HepG2 (cell line): ENCODE results near the gene U2AF1L4. TPM values are rescaled to one million over a fixed set of nuclear protein-coding genes. Genes with fewer than 3 reads are reported as not detected.

ENCODE experiments used
- CC2D1A ChIP-seq: sonication (generic); formaldehyde crosslinking; IDR thresholded peaks from 2 replicates; pipeline ENCODE4 v1.8.1; 2023; ENCODE audit warnings: mild to moderate bottlenecking, missing genetic modification reagents
- HNF4G ChIP-seq, 2 experiments: sonication (generic) in 1 of 2; formaldehyde crosslinking in 1 of 2; IDR thresholded peaks; 2 replicates each; pipeline versions ENCODE4 v1.4.0 to v1.6.1; 2011 to 2020; ENCODE audit warnings: borderline replicate concordance in 2 of 2, low read depth in 2 of 2, mild to moderate bottlenecking in 2 of 2, low read length in 1 of 2, missing genetic modification reagents in 1 of 2, moderate library complexity in 1 of 2
- HNRNPL ChIP-seq: fragments of 200-400 bp; formaldehyde crosslinking; IDR thresholded peaks from 2 replicates; pipeline ENCODE4 v1.6.1; 2017; ENCODE audit warnings: mild to moderate bottlenecking, low read depth, low read length
- MED13 ChIP-seq: sonication (generic); formaldehyde crosslinking; IDR thresholded peaks from 2 replicates; pipeline ENCODE4 v1.5.0; 2020; ENCODE audit warnings: missing genetic modification reagents
- SP5 ChIP-seq: IDR thresholded peaks from 2 replicates; pipeline ENCODE4 v1.6.1; 2016; ENCODE audit warnings: low read depth, borderline replicate concordance
- TAF15 ChIP-seq: fragments of 200-400 bp; formaldehyde crosslinking; IDR thresholded peaks from one replicate; pipeline ENCODE4 v1.6.1; 2018; ENCODE audit warnings: mild to moderate bottlenecking, low read depth, low read length; ENCODE audit not compliant: poor library complexity, severe bottlenecking
- TEAD2 ChIP-seq: sonication (generic); formaldehyde crosslinking; IDR thresholded peaks from 2 replicates; pipeline ENCODE4 v1.9.0; 2021; ENCODE audit warnings: missing genetic modification reagents
- ZFP62 ChIP-seq: sonication (generic); formaldehyde crosslinking; IDR thresholded peaks from 2 replicates; pipeline ENCODE4 v1.4.0; 2020; ENCODE audit warnings: missing genetic modification reagents
- ZNF530 ChIP-seq: sonication (generic); formaldehyde crosslinking; IDR thresholded peaks from 2 replicates; pipeline ENCODE4 v1.5.0; 2020; ENCODE audit warnings: low read depth, mild to moderate bottlenecking, missing genetic modification reagents
- ZNF709 ChIP-seq: sonication (generic); formaldehyde crosslinking; IDR thresholded peaks from 2 replicates; pipeline ENCODE4 v1.5.0; 2020; ENCODE audit warnings: mild to moderate bottlenecking, missing genetic modification reagents
- ZNF773 ChIP-seq: sonication (generic); formaldehyde crosslinking; IDR thresholded peaks from 2 replicates; pipeline ENCODE4 v1.4.0; 2020; ENCODE audit warnings: missing genetic modification reagents, borderline replicate concordance
- ZNF788 ChIP-seq: sonication (generic); formaldehyde crosslinking; IDR thresholded peaks from 2 replicates; pipeline ENCODE4 v1.5.0; 2020; ENCODE audit warnings: mild to moderate bottlenecking, missing genetic modification reagents, borderline replicate concordance
- polyA plus RNA-seq, 8 experiments: library from polyadenylated mRNA; depleted of rRNA in 3 of 8; stranded (reverse) in 7 of 8; unstranded in 1 of 8; fragments of >200 nt; fragmentation: Illumina TruSeq in 4 of 8; extraction: Trizol in 4 of 8; gene quantifications; 2 replicates each; pipeline versions ENCODE4 v1.2.1 to v1.2.3, GENCODE V29; 2011 to 2016; ENCODE audit warnings: low read depth in 4 of 8, missing spikeins in 1 of 8, mixed read lengths in 1 of 8; ENCODE audit not compliant: insufficient read depth in 1 of 8
- total RNA-seq, 5 experiments: library from RNA; depleted of rRNA; stranded (reverse); fragments of >200 nt; fragmentation: Illumina TruSeq; extraction: Trizol; gene quantifications; 2 replicates each; pipeline ENCODE4 v1.2.3, GENCODE V29; 2016; ENCODE audit warnings: low read depth in 1 of 5
- TF ChIP-seq, protein P1 (sequence below): sonication (generic); formaldehyde crosslinking; IDR thresholded peaks from 2 replicates; pipeline ENCODE4 v1.4.0; 2020; ENCODE audit warnings: missing genetic modification reagents, mild to moderate bottlenecking, borderline replicate concordance
- TF ChIP-seq, protein P2 (sequence below): sonication (generic); formaldehyde crosslinking; conservative IDR thresholded peaks from 2 replicates; pipeline ENCODE4 v1.4.0; 2020; ENCODE audit warnings: missing genetic modification reagents
- TF ChIP-seq, protein P3 (sequence below): sonication (generic); formaldehyde crosslinking; IDR thresholded peaks from 2 replicates; pipeline ENCODE4 v1.5.0; 2020; ENCODE audit warnings: mild to moderate bottlenecking, missing genetic modification reagents
- TF ChIP-seq, protein P4 (sequence below): sonication (generic); formaldehyde crosslinking; IDR thresholded peaks from 2 replicates; pipeline ENCODE4 v1.4.0; 2020; ENCODE audit warnings: missing genetic modification reagents
- TF ChIP-seq, protein P5 (sequence below): sonication (generic); formaldehyde crosslinking; IDR thresholded peaks from 2 replicates; pipeline ENCODE4 v1.4.0; 2020; ENCODE audit warnings: missing genetic modification reagents

U2AF1L4 gene
- total and polyA plus RNA-seq, 2 of the 13 experiments (the other 11 are each of a cell fraction or from before 2014, with no cell fraction given), result 7.9 to 15.4 TPM

DNA sequence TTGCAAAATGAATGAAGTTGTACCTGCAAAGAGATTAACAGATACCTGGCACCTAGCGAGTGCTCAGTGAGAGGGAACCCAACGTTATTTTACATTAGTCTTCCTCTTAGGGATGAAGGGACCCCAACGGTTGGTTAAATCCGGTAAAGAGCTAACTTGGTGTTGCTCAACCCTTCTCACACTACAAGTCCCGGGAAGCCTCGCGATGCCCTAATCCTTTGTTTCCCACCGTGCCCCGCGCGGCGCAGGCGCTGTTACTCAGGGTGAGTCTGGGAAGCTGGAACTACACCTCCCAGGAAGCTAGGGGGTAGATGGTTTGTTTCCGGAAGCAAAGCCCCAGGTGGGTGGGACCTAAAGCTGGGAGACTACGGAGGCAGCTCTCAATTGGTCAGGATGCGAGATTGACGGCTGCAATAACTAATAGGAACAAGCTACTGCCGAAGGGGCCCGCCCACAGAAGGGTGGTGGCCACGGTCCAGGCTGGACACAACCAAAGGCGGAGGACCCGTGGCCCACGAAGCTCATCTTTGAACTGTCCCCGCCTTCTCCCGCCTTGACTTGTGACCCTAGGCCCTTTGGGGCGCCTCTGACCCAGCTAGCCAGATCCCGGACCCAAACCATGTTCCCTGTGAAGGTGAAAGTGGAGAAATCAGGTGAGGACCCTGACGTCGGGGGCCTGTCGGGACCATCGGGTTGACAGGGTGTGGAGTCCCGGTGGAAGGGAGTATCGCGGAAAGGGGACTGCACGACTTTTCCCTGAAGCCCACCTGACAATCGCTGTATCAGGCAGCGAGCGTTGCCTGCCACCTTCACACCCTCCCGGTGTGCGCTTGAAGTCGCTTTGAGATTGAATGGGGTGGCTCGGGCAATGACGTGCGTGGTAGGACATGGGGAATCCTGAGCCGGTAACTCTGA lies 3.1 kb upstream of the U2AF1L4 start, which contains the start of gene LIN37 (continued):
- TF ChIP-seq HNF4G (IDR thresholded peaks at IDR 0.05; ENCODE audit: borderline replicate concordance, low read depth, low read length) (peak; percentile 63; the same call in 1 of the 2 replicates), HNF4G (CRISPR knock-in tag; IDR thresholded peaks at IDR 0.05; ENCODE audit: borderline replicate concordance, low read depth) (no peak), ZNF530 (CRISPR knock-in tag) (no peak), TEAD2 (CRISPR knock-in tag) (no peak), ZNF709 (no peak), ZNF788 (peak; percentile 61; the same call in 1 of the 2 replicates), ZNF773 (CRISPR knock-in tag) (no peak), MED13 (0 out of 2 replicates have a peak, but pooled peaks have one; percentile 42), ZFP62 (CRISPR knock-in tag) (no peak), SP5 (CRISPR knock-in tag) (peak; percentile 80), CC2D1A (CRISPR knock-in tag) (no peak), TAF15 (no peak), HNRNPL (no peak)
- TF ChIP-seq, protein P1, sequence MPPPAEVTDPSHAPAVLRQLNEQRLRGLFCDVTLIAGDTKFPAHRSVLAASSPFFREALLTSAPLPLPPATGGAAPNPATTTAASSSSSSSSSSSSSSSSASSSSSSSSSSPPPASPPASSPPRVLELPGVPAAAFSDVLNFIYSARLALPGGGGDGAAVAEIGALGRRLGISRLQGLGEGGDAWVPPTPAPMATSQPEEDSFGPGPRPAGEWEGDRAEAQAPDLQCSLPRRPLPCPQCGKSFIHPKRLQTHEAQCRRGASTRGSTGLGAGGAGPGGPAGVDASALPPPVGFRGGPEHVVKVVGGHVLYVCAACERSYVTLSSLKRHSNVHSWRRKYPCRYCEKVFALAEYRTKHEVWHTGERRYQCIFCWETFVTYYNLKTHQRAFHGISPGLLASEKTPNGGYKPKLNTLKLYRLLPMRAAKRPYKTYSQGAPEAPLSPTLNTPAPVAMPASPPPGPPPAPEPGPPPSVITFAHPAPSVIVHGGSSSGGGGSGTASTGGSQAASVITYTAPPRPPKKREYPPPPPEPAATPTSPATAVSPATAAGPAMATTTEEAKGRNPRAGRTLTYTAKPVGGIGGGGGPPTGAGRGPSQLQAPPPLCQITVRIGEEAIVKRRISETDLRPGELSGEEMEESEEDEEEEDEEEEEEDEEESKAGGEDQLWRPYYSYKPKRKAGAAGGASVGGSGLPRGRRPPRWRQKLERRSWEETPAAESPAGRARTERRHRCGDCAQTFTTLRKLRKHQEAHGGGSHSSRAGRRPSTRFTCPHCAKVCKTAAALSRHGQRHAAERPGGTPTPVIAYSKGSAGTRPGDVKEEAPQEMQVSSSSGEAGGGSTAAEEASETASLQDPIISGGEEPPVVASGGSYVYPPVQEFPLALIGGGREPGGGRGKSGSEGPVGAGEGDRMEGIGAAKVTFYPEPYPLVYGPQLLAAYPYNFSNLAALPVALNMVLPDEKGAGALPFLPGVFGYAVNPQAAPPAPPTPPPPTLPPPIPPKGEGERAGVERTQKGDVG (CRISPR knock-in tag), result 0 out of 2 replicates have a peak, but pooled peaks have one; percentile 29
- TF ChIP-seq, protein P2, sequence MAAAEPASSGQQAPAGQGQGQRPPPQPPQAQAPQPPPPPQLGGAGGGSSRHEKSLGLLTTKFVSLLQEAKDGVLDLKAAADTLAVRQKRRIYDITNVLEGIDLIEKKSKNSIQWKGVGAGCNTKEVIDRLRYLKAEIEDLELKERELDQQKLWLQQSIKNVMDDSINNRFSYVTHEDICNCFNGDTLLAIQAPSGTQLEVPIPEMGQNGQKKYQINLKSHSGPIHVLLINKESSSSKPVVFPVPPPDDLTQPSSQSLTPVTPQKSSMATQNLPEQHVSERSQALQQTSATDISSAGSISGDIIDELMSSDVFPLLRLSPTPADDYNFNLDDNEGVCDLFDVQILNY (CRISPR knock-in tag), result peak; percentile 35; the same call in 1 of the 2 replicates
- TF ChIP-seq, protein P3, sequence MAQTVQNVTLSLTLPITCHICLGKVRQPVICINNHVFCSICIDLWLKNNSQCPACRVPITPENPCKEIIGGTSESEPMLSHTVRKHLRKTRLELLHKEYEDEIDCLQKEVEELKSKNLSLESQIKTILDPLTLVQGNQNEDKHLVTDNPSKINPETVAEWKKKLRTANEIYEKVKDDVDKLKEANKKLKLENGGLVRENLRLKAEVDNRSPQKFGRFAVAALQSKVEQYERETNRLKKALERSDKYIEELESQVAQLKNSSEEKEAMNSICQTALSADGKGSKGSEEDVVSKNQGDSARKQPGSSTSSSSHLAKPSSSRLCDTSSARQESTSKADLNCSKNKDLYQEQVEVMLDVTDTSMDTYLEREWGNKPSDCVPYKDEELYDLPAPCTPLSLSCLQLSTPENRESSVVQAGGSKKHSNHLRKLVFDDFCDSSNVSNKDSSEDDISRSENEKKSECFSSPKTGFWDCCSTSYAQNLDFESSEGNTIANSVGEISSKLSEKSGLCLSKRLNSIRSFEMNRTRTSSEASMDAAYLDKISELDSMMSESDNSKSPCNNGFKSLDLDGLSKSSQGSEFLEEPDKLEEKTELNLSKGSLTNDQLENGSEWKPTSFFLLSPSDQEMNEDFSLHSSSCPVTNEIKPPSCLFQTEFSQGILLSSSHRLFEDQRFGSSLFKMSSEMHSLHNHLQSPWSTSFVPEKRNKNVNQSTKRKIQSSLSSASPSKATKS (CRISPR knock-in tag), result no peak
- TF ChIP-seq, protein P4, sequence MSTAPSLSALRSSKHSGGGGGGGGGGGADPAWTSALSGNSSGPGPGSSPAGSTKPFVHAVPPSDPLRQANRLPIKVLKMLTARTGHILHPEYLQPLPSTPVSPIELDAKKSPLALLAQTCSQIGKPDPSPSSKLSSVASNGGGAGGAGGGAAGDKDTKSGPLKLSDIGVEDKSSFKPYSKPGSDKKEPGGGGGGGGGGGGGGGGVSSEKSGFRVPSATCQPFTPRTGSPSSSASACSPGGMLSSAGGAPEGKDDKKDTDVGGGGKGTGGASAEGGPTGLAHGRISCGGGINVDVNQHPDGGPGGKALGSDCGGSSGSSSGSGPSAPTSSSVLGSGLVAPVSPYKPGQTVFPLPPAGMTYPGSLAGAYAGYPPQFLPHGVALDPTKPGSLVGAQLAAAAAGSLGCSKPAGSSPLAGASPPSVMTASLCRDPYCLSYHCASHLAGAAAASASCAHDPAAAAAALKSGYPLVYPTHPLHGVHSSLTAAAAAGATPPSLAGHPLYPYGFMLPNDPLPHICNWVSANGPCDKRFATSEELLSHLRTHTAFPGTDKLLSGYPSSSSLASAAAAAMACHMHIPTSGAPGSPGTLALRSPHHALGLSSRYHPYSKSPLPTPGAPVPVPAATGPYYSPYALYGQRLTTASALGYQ, result no peak; the same call in 1 of the 2 replicates
- TF ChIP-seq, protein P5, sequence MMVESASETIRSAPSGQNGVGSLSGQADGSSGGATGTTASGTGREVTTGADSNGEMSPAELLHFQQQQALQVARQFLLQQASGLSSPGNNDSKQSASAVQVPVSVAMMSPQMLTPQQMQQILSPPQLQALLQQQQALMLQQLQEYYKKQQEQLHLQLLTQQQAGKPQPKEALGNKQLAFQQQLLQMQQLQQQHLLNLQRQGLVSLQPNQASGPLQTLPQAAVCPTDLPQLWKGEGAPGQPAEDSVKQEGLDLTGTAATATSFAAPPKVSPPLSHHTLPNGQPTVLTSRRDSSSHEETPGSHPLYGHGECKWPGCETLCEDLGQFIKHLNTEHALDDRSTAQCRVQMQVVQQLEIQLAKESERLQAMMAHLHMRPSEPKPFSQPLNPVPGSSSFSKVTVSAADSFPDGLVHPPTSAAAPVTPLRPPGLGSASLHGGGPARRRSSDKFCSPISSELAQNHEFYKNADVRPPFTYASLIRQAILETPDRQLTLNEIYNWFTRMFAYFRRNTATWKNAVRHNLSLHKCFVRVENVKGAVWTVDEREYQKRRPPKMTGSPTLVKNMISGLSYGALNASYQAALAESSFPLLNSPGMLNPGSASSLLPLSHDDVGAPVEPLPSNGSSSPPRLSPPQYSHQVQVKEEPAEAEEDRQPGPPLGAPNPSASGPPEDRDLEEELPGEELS (CRISPR knock-in tag), result no peak
